Astrocyte (in vitro differentiated cells and primary cell): ENCODE measurements around the gene KRTAP10-1. TPM values are rescaled to one million over a fixed set of nuclear protein-coding genes. Genes with fewer than 3 reads are reported as not detected.
A peak's percentile ranks its signal among the peaks of the same experiment; 100 is the strongest.
"Not testable (repeated sequence)": the region's sequence is repeated elsewhere in the genome, so short reads cannot be mapped to it uniquely, and the experiment has no call there.

Experiments
- DNase-seq: peaks from one replicate; pipeline ENCODE4 v3.0.0-alpha.2; 2010; ENCODE audit warnings: low read depth
- FAIRE-seq: peaks from 2 replicates; lab custom pipeline; 2011; peaks lifted over from hg19 to GRCh38; lab: Jason Lieb, UNC
- H2AFZ ChIP-seq: 2 replicates; pipeline ENCODE4 v1.6.0; 2012; ENCODE audit warnings: low read depth, low read length, inconsistent platforms
- H3K27ac ChIP-seq: 2 replicates; pipeline ENCODE4 v1.5.1; 2011; ENCODE audit warnings: low read depth, low read length, inconsistent platforms
- H3K27me3 ChIP-seq: 2 replicates; pipeline ENCODE4 v1.6.0; 2011; ENCODE audit warnings: low read length, inconsistent platforms; ENCODE audit not compliant: insufficient read depth
- H3K36me3 ChIP-seq: 2 replicates; pipeline ENCODE4 v1.5.1; 2011; ENCODE audit warnings: low read length, inconsistent platforms; ENCODE audit not compliant: insufficient read depth
- H3K4me1 ChIP-seq: 2 replicates; pipeline ENCODE4 v1.5.1; 2011; ENCODE audit warnings: low read length, inconsistent platforms; ENCODE audit not compliant: insufficient read depth
- H3K4me2 ChIP-seq: 2 replicates; pipeline ENCODE4 v1.6.0; 2012; ENCODE audit warnings: low read length, inconsistent platforms
- H3K4me3 ChIP-seq: 2 replicates; pipeline ENCODE4 v1.5.1; 2011; ENCODE audit warnings: low read depth, mild to moderate bottlenecking, low read length, inconsistent platforms; ENCODE audit not compliant: insufficient read depth
- H3K79me2 ChIP-seq: 2 replicates; pipeline ENCODE4 v1.6.0; 2012; ENCODE audit warnings: mild to moderate bottlenecking, low read length, inconsistent platforms; ENCODE audit not compliant: insufficient read depth
- H3K9ac ChIP-seq: 2 replicates; pipeline ENCODE4 v1.6.0; 2012; ENCODE audit warnings: mild to moderate bottlenecking, low read length, inconsistent platforms
- H3K9me3 ChIP-seq: 2 replicates; pipeline ENCODE4 v1.5.1; 2012; ENCODE audit warnings: low read depth, mild to moderate bottlenecking, low read length, inconsistent platforms; ENCODE audit not compliant: insufficient read depth
- H4K20me1 ChIP-seq: 2 replicates; pipeline ENCODE4 v1.6.0; 2012; ENCODE audit warnings: low read length, inconsistent platforms; ENCODE audit not compliant: insufficient read depth
- H3K27ac Mint-ChIP-seq: one replicate; pipeline ENCODE4 v1.8.0; 2021; ENCODE audit warnings: mild to moderate bottlenecking, mixed read lengths; ENCODE audit not compliant: unreplicated experiment
- H3K27me3 Mint-ChIP-seq: one replicate; pipeline ENCODE4 v1.8.0; 2021; ENCODE audit warnings: low read depth, mixed read lengths; ENCODE audit not compliant: unreplicated experiment
- H3K36me3 Mint-ChIP-seq: one replicate; pipeline ENCODE4 v1.8.0; 2021; ENCODE audit warnings: low read depth, mixed read lengths; ENCODE audit not compliant: unreplicated experiment
- H3K4me1 Mint-ChIP-seq: one replicate; pipeline ENCODE4 v1.8.0; 2021; ENCODE audit warnings: low read depth, mixed read lengths; ENCODE audit not compliant: unreplicated experiment
- H3K4me3 Mint-ChIP-seq: one replicate; pipeline ENCODE4 v1.8.0; 2021; ENCODE audit warnings: mild to moderate bottlenecking, moderate library complexity, mixed read lengths; ENCODE audit not compliant: unreplicated experiment
- H3K9me3 Mint-ChIP-seq: one replicate; pipeline ENCODE4 v1.8.0; 2021; ENCODE audit warnings: mild to moderate bottlenecking, mixed read lengths; ENCODE audit not compliant: unreplicated experiment
- CTCF ChIP-seq: IDR thresholded peaks from 2 replicates; pipeline ENCODE4 v1.5.1; 2011; ENCODE audit warnings: low read depth, mild to moderate bottlenecking, inconsistent platforms, low read length, moderate library complexity; ENCODE audit not compliant: insufficient read depth
- EZH2 ChIP-seq: IDR thresholded peaks from 2 replicates; pipeline ENCODE4 v1.6.1; 2012; ENCODE audit warnings: mild to moderate bottlenecking, low read length, inconsistent platforms; ENCODE audit not compliant: insufficient read depth
- total RNA-seq: library from RNA; stranded (reverse); gene quantifications from 2 replicates; pipeline ENCODE4 v1.2.1, GENCODE V29; 2021

KRTAP10-1 gene
- total RNA-seq, 1 donor from 2014 or later = not detected

DNA sequence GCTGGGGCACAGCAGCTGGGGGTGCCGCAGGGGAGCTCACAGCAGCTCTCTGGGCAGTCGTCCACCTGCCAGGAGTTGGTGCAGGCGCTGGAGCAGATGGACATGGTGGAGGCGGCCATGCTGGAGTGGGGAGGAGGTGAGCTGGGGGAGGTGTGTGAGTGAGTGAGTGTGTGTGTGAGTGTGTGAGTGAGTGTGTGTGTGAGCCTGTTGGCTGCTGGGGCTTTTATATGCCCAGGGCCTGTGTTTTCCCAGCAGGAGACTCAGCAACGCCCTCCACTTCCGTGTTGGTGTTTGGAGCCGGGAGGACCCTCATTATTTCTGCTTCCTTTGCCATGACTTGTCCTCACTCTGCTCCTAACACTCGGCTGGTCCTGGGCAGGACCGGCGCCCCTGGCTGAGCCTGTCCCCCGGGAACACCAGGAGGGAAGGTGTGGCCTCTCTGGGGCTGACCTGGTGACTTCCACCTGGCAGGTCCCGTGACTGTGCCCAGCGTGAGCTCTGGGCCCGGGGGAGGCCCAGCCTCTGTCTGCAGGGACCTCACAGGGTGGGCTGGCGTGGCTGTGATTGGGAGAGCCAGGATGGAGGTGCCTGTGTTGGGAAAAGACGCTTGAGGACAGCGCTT, 11.5 kb upstream of the KRTAP10-1 start, which contains the start of gene KRTAP10-2:
TSS of gene KRTAP10-2 (minus strand) at position 166 of the 622 bp plus-strand sequence. CDS start at position 119, 47 bp downstream.
- H3K4me3 ChIP-seq = no peak within 1 kb of the TSS
- H3K27ac Mint-ChIP-seq = peak within 1 kb of the TSS; percentile 6
- H2AFZ ChIP-seq = no peak within 1 kb of the TSS
- no peaks in the 10 kb centered on the region for H3K4me1 ChIP-seq
- DNase-seq (no peak), FAIRE-seq (no peak)
- H4K20me1 ChIP-seq = no peaks in the 10 kb centered on the region
- H3K79me2 ChIP-seq = no peaks in the 10 kb centered on the region
- H3K36me3 Mint-ChIP-seq = peaks cover 1% of the 10 kb centered on the region
- peaks cover 10% of the 10 kb centered on the region for H3K27me3 Mint-ChIP-seq
- H3K4me1 Mint-ChIP-seq = peaks cover 7% of the 10 kb centered on the region
- no peak within 1 kb of the TSS for H3K27ac ChIP-seq
- no peak for TF ChIP-seq EZH2
- no peak for TF ChIP-seq CTCF
- no peaks in the 10 kb centered on the region for H3K9me3 ChIP-seq
- H3K9ac ChIP-seq = no peak within 1 kb of the TSS
- no peaks in the 10 kb centered on the region for H3K27me3 ChIP-seq
- peaks cover 15% of the 10 kb centered on the region for H3K9me3 Mint-ChIP-seq
- H3K36me3 ChIP-seq = no peaks in the 10 kb centered on the region
- no peak within 1 kb of the TSS for H3K4me2 ChIP-seq
- peak within 1 kb of the TSS; percentile 20 for H3K4me3 Mint-ChIP-seq

DNA sequence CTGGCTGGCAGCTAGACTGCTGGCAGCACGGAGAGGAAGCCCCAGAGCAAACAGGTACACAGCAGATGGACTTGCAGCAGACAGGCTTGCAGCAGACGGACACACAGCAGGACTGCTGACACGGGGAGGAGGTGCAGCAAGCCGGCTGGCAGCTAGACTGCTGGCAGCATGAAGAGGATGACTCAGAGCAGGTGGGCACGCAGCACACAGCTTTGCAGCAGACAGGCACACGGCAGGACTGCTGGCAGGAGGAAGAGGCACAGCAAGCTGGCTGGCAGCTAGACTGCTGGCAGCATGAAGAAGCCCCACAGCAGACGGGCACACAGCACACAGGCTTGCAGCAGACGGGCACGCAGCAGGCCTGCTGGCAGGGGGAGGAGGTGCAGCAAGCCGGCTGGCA, 10.8 kb upstream of the KRTAP10-1 start:
- no peaks in the 10 kb centered on the region for H3K4me1 ChIP-seq
- H3K27me3 ChIP-seq = no peaks in the 10 kb centered on the region
- H3K4me1 Mint-ChIP-seq = peaks cover 7% of the 10 kb centered on the region
- no peaks in the 10 kb centered on the region for H3K9me3 ChIP-seq
- no peak for TF ChIP-seq EZH2
- TF ChIP-seq CTCF = no peak
- H3K79me2 ChIP-seq = no peaks in the 10 kb centered on the region
- H3K27ac Mint-ChIP-seq = peak overlapping the region; percentile 6
- H3K4me3 Mint-ChIP-seq = no peak overlapping the region
- H4K20me1 ChIP-seq = no peaks in the 10 kb centered on the region
- no peak overlapping the region for H3K27ac ChIP-seq
- no peak overlapping the region for H2AFZ ChIP-seq
- no peak for FAIRE-seq
- no peaks in the 10 kb centered on the region for H3K36me3 ChIP-seq
- no peak for DNase-seq
- H3K4me3 ChIP-seq = no peak overlapping the region
- peaks cover 15% of the 10 kb centered on the region for H3K9me3 Mint-ChIP-seq
- H3K36me3 Mint-ChIP-seq = peaks cover 1% of the 10 kb centered on the region
- no peak overlapping the region for H3K4me2 ChIP-seq
- peaks cover 10% of the 10 kb centered on the region for H3K27me3 Mint-ChIP-seq
- no peak overlapping the region for H3K9ac ChIP-seq

- not testable (repeated sequence) for H2AFZ ChIP-seq, H3K27me3 Mint-ChIP-seq, H3K4me3 Mint-ChIP-seq, H3K4me1 Mint-ChIP-seq, FAIRE-seq, DNase-seq, H3K9me3 ChIP-seq, H3K36me3 Mint-ChIP-seq, H3K4me2 ChIP-seq, H3K9ac ChIP-seq, H3K27ac ChIP-seq, H3K4me3 ChIP-seq, H3K27me3 ChIP-seq, H3K79me2 ChIP-seq, H3K4me1 ChIP-seq, H3K36me3 ChIP-seq, H4K20me1 ChIP-seq, H3K27ac Mint-ChIP-seq
- H3K9me3 Mint-ChIP-seq = peaks cover 15% of the 10 kb centered on the region
Measured at GRCh38 chr21:44550285-44550684, 10.3 kb upstream of the KRTAP10-1 start.
